Fibroblast of skin of right quadriceps (primary cell): ENCODE results near the gene GZMH.
"Not testable (repeated sequence)": the region's sequence is repeated elsewhere in the genome, so short reads cannot be mapped to it uniquely, and the experiment has no call there.

ENCODE experiments used
- DNase-seq: peaks from one replicate; pipeline ENCODE4 v3.0.0-alpha.2; 2013

The GZMH gene

DNA sequence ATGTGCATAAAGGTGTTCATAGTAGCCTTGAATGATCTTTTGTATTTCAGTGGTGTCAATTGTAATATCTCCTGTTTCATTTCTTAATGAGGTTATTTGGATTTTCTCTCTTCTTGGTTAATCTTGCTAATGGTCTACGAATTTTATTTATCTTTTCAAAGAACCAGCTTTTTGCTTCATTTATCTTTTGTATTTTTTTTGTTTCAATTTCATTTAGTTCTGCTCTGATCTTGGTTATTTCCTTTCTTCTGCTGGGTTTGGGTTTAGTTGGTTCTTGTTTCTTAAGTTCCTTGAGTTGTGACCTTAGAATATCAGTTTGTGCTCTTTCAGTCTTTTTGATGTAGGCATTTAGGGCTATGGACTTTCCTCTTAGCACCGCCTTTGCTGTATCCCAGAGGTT is 18.5 kb downstream of the GZMH start:
- DNase-seq, result not testable (repeated sequence)

- DNase-seq, result not testable (repeated sequence)
These were observed 25.1 kb downstream of the GZMH start for GRCh38 chr14:24584402-24584801.

- no peak for DNase-seq
These were observed 30.9 kb downstream of the GZMH start for GRCh38 chr14:24578558-24578957.

GRCh38 chr14:24576771-24577170 is 32.7 kb downstream of the GZMH start:
- no peak for DNase-seq

- no peak for DNase-seq
These were observed 33.3 kb downstream of the GZMH start, which contains the start of gene CTSG for GRCh38 chr14:24576182-24576581. Gene CTSG (minus strand): TSS chr14:24576250. CDS start chr14:24576223, 27 bp downstream.

DNA sequence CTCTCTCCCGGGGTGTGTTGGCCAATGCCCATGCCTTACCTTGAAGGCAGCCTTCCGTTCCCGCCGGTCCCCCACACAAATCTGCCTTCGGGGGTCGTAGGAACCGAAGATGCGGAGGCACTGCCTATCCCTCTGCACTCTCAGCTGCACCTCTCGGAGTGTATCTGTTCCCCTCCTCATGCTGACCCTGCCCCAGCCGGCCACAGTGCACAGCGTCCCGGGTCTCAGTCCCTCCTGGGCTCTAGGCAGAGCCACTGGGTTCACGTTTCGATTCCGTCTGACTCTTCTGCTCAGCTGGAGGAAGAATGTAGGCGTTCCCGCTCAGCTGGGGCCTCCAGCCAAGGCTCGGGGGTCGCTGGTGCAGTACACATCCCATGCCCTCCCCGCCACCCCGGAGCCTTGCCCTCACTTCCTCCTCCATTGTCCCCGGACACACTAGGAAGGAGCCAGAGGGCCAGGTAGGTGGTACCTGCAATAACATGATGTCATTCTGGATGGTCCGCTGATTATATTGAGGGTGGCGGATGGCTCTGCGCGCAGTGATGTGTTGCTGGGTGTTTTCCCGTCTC is 35.2 kb downstream of the GZMH start:
- no peak for DNase-seq

- DNase-seq, result no peak
These were observed 43.2 kb downstream of the GZMH start for GRCh38 chr14:24566318-24566717.

DNA sequence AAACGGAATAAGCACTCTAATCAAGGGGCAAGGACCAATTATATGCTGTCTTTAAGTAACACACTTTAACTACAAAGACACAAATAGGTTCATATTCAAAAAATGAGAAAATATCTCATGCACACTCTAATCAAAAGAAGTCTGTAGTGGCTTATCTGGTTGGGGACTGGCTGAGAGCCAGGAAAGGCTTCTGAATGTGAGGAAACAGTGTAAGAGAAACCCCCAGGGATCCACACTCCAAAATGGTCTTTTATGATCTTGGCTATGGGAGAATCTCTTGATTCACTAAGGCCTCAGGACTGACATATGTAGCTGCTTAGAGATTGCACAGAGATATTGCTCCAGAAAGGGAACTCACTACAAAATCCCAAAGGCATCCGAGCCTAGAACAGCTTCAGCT is 43.7 kb downstream of the GZMH start:
- DNase-seq, result no peak

GRCh38 chr14:24563505-24563904 is 46.0 kb downstream of the GZMH start:
- DNase-seq, result no peak

DNA sequence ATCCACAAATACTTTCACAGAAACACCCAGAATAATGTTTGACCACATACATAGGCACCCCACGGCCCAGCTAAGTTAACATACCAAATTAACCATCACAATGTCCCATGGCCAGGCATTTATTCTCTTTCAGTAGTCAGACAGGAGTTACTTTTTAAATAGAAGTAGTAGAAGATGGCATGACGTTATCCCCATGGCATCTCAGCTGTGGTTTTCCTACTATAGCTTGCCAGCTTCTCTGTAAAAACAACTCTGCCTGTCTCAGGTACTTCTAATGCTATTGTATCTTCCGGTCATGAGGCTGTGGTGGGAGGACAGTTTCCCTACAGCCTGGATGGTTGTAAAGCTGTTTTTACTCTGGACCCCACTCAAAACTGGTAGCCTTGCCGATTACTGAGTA is 52.7 kb downstream of the GZMH start:
- DNase-seq, result no peak
